Activated naive CD8-positive, alpha-beta T cell (primary cell): ENCODE data around the gene CHRNE.

ENCODE experiments used
- H3K27ac Mint-ChIP-seq: one replicate; pipeline ENCODE4 v1.8.0; 2021; ENCODE audit warnings: mixed read lengths
- H3K27me3 Mint-ChIP-seq: one replicate; pipeline ENCODE4 v1.8.0; 2021; ENCODE audit warnings: mixed read lengths
- H3K36me3 Mint-ChIP-seq: one replicate; pipeline ENCODE4 v1.8.0; 2021; ENCODE audit warnings: mixed read lengths
- H3K4me1 Mint-ChIP-seq: one replicate; pipeline ENCODE4 v1.8.0; 2021; ENCODE audit warnings: low read depth, mixed read lengths
- H3K4me3 Mint-ChIP-seq: one replicate; pipeline ENCODE4 v1.8.0; 2021; ENCODE audit warnings: mild to moderate bottlenecking, mixed read lengths
- H3K9me3 Mint-ChIP-seq: one replicate; pipeline ENCODE4 v1.8.0; 2021; ENCODE audit warnings: low read depth, mixed read lengths

CHRNE gene

DNA sequence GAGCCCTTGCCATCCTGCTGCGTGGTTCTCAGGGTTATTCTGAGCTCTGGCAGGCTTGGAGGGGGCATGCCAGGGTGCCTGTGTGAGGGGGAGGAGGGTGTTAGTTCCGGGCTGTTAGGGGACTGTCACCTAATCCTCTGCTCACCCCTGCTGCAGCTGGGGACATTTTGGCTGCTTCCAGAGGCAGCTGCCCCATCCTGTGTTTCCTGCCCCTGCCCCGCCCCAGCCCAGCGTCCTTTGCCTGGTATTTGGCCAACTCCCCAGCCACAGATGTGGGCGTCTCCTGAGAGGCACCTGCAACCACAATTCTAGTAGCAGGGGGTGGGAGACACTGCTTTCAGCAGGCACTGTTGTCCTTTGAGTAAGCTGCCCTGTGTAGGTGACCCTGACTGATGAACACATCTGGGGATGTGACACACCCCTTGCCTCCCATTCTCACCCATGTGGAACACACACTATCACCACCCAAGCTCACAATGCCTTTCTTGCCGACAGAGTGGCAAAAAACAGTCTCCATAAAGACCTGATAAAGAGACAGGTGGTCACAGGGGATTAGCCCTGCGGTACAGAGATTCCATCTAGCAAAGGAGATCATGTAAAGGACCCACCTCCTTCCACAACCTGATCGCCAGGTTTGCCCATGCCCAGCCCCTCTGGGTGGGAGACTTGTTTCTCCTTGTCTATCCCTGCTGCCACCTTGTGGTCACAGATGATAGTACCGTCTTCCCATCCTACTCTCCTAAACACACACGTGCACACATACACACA is at the start of gene CHRNE:
Gene CHRNE (minus strand): TSS at position 48 of the 768 bp plus-strand sequence. CDS start 35 bp downstream, at position 13.
- Mint-ChIP-seq H3K27ac (peak within 1 kb of the TSS; percentile 24), H3K9me3 (no peaks in the 10 kb centered on the region), H3K27me3 (no peaks in the 10 kb centered on the region), H3K36me3 (no peaks in the 10 kb centered on the region), H3K4me3 (peak within 1 kb of the TSS; percentile 68), H3K4me1 (peaks cover 34% of the 10 kb centered on the region)

DNA sequence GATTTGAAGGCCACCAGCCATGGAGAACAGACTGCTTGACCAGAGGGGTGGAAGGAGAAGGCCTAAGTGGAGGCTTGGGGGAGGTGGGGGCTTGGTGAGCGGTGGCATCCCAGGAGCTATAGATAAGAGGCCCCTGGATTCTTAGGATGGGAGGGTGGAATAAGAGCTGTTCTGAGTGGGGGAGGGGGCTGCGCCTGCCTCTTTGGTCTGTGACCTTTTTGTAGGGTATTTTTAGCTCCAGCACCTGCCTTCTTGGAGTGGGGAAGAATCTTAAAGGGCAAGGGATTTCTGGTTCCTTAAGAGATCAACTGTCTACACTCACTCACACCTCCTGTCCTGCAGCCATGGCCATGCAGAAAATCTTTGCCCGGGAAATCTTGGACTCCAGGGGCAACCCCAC is 48.6 kb upstream of the CHRNE start:
- Mint-ChIP-seq H3K4me1 (peaks cover 14% of the 10 kb centered on the region), H3K27ac (peak overlapping the region; percentile 97), H3K27me3 (no peaks in the 10 kb centered on the region), H3K4me3 (peak overlapping the region; percentile 88), H3K9me3 (no peaks in the 10 kb centered on the region), H3K36me3 (peaks cover 5% of the 10 kb centered on the region)

DNA sequence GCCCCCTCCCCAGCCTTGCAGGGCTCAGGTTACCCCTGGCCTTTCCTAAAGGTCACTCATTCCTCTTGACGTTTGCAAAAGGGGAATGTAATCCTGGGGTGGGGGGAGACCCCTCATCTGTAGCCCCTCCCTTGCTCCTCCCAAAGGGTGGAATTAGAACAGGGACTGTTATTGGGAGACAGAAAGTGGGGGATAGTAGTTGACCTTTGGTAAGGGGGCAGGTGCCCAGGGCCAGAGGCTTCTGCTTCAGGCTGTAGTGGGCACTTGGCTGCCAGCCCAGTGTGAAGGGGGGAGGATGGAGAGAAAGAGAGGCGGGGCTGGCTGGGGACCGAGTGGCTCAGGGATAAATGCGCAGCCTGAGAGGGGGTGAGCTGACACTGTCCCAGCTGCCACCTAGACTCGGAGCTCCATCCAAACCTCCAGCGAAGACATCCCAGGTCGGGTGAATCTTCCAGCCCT is 47.9 kb upstream of the CHRNE start, which contains the start of gene ENO3:
Gene ENO3 (plus strand): TSS at position 374 of the 459 bp plus-strand sequence. CDS start 711 bp downstream, outside the sequence.
- H3K27me3 Mint-ChIP-seq: no peaks in the 10 kb centered on the region
- peak within 1 kb of the TSS; percentile 88 for H3K4me3 Mint-ChIP-seq
- peaks cover 11% of the 10 kb centered on the region for H3K4me1 Mint-ChIP-seq
- H3K36me3 Mint-ChIP-seq: peaks cover 8% of the 10 kb centered on the region
- H3K27ac Mint-ChIP-seq: peak within 1 kb of the TSS; percentile 97
- H3K9me3 Mint-ChIP-seq: no peaks in the 10 kb centered on the region

DNA sequence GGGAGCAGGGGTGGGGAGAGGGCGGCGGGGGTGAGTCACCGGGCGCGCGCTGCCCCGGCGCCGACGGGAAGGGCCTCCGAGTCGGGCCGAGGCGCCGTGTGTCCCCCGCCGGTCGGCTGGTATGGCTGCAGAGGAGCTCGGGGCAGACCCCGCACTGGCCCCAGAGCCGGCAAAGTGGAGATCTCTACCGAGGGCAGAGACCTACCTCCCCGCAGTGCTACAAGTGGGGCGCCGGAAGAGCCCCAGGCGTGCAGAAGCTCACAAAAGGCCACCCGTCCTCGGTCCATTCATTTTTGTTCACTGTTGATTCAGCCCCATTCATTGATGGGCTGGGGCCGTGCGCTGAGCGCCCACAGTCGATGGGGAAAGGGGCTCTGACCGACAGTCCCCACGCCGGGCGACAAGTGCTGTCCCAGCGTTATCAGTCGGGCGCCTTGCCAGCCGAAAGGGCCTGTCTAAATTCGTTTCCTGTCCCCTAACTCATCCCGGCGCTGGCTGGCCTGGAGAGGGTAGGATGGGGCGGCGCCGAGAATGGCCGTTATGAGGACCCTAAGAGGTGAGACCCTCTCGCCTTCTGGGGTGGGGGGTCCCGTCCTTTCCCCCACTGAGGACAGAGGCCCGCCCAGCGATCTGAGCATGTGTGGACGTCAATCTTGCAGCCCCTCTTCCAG is 47.3 kb upstream of the CHRNE start:
- no peaks in the 10 kb centered on the region for H3K9me3 Mint-ChIP-seq
- H3K27ac Mint-ChIP-seq: peak overlapping the region; percentile 97
- peaks cover 13% of the 10 kb centered on the region for H3K36me3 Mint-ChIP-seq
- no peaks in the 10 kb centered on the region for H3K27me3 Mint-ChIP-seq
- peaks cover 16% of the 10 kb centered on the region for H3K4me1 Mint-ChIP-seq
- H3K4me3 Mint-ChIP-seq: peak overlapping the region; percentile 88

DNA sequence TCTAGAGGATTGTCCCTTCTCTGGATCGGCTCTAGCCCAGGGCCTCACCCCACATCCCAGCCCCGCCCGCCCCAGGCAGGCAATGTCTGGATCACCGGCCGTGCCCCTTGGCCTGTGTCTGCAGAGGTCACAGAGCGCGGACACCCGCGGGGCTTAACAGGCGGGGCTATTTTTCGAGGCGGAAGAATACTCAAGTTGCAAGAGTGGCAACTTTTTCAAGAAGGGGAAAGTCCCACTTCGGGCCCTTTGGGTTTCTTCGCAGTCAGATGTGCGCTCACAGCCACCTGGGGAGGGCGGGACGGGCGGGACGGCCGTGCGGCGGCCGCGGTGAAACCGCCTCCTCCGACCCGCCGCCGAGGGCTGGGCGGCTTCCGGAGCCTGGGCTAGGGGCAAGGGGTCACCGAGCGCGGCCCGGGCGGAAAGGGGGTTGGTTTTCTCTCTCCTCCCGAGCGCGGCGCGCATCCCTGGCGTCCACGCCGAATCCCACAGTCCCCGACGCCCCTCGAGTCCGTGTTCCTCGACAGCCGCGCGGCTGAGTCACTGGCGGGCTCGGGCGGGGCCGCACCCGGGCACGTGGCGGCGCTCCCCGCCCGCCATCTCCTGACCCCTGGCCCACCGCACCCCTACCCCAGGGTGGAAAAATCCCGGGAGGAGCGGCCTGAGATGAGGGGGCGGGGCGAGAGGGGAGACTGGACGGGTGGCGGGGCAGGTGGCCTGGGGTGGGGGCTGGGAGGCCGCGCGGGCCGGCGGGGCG is 46.6 kb upstream of the CHRNE start:
- Mint-ChIP-seq H3K9me3 (no peaks in the 10 kb centered on the region), H3K4me1 (peaks cover 24% of the 10 kb centered on the region), H3K4me3 (peak overlapping the region; percentile 97), H3K27me3 (no peaks in the 10 kb centered on the region), H3K27ac (peak overlapping the region; percentile 88), H3K36me3 (peaks cover 15% of the 10 kb centered on the region)

DNA sequence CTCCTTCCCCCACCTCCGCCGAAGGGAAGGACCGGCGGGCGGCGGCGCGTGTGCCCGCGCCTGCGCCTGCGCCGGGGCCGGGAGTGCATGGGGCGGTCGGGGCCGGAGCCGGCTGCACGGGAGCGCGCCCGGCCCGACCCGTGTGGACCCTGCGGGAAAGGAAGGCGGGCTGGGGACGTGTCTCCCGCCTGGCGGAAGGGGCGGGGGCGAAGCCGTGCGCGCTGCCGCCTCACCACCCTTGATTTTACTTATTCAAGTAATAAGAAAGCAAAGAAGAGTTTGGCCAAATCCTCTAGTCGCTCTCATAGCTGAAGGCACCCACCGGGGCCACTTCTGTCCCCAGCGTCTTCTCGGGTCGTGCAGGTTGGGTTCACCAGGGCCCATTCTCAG is 46.0 kb upstream of the CHRNE start:
- H3K27me3 Mint-ChIP-seq: no peaks in the 10 kb centered on the region
- H3K27ac Mint-ChIP-seq: peak overlapping the region; percentile 100
- no peaks in the 10 kb centered on the region for H3K9me3 Mint-ChIP-seq
- H3K4me3 Mint-ChIP-seq: peak overlapping the region; percentile 97
- H3K4me1 Mint-ChIP-seq: peaks cover 29% of the 10 kb centered on the region
- peaks cover 15% of the 10 kb centered on the region for H3K36me3 Mint-ChIP-seq

DNA sequence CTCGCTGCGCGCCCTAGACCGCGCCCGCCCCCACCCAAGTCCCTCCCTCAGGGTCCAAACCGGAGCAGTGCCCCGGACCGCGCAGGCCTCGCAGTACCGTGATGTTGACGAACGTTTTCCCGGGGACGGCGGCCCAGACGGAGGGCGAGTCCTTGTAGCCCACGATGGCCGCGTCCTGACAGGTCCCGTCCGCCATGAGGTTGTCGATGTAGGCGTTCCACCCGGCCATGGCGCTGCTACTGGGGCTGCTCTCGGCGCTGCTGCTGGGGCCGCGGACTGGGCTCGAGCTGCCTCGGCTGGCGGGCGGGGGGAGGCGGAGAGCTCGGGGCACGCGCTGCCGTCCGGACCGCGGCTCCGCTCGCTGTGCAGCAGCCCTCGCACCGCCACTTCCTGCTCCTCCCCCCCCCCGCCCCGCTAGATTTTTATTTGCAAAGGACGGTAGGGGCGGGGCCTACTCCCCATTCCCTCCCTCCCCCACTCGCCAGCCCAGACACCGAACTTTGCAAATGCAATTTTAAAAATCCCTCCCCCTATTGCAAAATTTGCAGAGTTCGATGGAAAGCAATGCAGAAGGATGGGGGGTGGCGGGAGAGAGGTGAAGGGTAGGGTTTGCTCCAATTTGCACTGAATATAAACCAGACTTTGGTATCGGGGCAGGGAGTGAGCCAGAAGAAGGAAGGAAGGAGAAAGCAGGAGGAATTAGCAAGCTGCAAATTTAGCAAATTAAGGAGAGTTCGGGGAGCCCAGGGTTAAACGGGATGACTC is 45.5 kb upstream of the CHRNE start, which contains the start of gene PFN1:
Gene PFN1 (minus strand): TSS at position 365 of the 765 bp plus-strand sequence. CDS start 136 bp downstream, at position 229.
- Mint-ChIP-seq H3K4me1 (peaks cover 34% of the 10 kb centered on the region), H3K36me3 (peaks cover 15% of the 10 kb centered on the region), H3K27me3 (no peaks in the 10 kb centered on the region), H3K9me3 (no peaks in the 10 kb centered on the region), H3K27ac (peak within 1 kb of the TSS; percentile 100), H3K4me3 (peak within 1 kb of the TSS; percentile 97)

DNA sequence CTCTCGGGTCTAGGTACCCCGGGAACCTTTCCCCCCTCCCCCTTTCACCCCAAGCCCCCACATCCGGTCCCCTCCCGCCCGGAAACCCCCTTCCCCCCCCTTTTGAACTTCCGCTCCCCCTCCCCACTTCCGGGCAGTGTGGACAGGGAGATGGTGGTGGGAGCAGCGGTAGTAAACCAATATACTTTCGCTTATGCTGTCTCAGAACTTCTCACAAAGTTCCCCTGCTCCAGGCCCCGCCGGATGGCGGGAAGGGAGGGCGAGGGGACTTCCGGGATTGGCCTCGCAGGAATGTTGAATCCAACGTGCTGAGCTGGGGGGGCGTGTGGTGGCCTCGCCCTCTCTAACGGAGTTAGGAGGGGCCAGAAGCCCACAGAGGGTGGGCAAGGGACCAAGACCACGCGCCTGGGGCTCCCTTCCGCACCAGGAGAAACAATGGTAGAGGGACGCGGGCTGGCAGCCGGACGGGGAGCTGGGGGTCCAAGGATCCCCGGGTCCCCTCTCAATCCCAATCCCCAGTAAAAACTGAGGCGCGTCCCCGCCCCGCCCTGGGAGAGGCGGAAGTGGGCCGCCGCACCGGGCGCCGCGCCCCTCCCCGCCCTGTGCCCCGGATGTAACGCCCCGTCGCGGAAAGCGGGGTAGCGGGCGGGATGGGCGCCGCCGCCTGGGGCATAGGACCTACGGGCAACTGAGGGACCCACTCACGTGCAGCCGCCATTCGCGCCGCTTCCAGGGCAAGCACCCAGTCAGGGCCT is 44.7 kb upstream of the CHRNE start:
- Mint-ChIP-seq H3K27me3 (no peaks in the 10 kb centered on the region), H3K4me1 (peaks cover 41% of the 10 kb centered on the region), H3K36me3 (peaks cover 18% of the 10 kb centered on the region), H3K9me3 (no peaks in the 10 kb centered on the region), H3K4me3 (peak overlapping the region; percentile 97), H3K27ac (peak overlapping the region; percentile 96)

DNA sequence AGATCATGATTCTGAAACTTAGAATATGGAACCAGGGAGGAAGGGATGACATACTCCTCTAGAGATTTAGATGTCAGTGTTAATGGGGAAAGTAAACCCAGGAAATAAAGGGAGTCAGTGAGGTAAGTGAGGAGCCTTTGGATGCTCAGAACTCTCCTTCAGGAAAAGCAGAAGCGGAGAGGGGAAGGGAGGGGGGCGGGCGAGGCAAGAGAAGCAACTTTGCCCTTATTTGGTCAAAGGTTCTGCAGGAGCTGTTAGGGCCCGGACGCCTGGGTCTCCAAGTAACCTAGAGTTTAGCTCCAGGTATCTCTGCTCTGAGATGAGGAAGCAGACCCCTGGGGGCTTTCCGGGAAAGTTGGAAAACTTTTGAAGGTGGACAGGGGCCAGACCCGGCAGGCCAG is 44.1 kb upstream of the CHRNE start:
- H3K27me3 Mint-ChIP-seq: no peaks in the 10 kb centered on the region
- H3K27ac Mint-ChIP-seq: peak overlapping the region; percentile 89
- H3K9me3 Mint-ChIP-seq: no peaks in the 10 kb centered on the region
- H3K4me1 Mint-ChIP-seq: peaks cover 47% of the 10 kb centered on the region
- peaks cover 18% of the 10 kb centered on the region for H3K36me3 Mint-ChIP-seq
- H3K4me3 Mint-ChIP-seq: peak overlapping the region; percentile 97

DNA sequence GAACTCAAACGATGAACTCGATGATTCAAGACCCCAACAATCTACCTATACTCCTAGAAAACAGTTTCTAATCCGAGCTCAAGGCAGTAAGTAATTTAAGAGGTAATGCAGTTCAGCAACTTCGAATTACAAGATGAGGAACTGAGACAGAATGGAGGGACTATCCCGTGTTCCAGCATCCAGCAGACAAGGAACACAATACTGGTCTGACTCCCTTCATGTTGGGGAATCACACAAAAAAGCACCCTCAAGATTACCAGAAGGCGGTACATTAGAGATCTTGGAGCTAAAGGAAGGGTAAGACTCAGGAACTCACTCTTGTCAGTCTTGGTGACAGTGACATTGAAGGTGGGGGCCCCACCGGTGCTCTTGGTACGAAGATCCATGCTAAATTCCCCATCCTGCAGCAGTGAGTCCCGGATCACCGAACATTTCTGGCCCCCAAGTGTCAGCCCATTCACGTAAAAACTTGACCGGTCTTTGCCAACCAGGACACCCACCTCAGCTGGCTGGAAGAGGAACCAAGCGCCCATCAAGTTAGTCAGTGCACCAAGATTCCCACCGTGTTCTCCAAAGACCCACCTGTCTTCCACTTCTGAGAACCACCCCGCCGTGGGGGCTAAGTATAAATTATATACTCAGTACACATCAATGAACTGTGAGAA is 43.5 kb upstream of the CHRNE start:
- H3K4me1 Mint-ChIP-seq: peaks cover 52% of the 10 kb centered on the region
- peak overlapping the region; percentile 89 for H3K27ac Mint-ChIP-seq
- H3K36me3 Mint-ChIP-seq: peaks cover 22% of the 10 kb centered on the region
- no peaks in the 10 kb centered on the region for H3K27me3 Mint-ChIP-seq
- peak overlapping the region; percentile 97 for H3K4me3 Mint-ChIP-seq
- no peaks in the 10 kb centered on the region for H3K9me3 Mint-ChIP-seq

DNA sequence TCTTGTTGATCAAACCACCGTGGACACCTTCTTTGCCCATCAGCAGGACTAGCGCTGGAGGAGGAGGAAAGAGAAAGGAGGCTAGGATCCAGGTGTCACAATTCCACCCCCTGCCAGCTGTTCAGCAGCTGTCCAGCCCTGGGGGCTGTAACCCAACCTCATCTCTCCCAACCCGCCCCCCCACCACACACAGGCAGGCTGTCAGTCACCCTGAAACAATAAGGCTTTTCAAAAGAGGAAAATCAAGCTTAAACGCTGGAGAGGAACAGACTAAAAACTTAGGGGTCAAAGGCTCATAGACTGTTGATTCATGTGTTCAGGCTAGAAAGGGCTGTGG is 43.0 kb upstream of the CHRNE start:
- Mint-ChIP-seq H3K4me1 (peaks cover 53% of the 10 kb centered on the region), H3K9me3 (no peaks in the 10 kb centered on the region), H3K27ac (peak overlapping the region; percentile 99), H3K27me3 (no peaks in the 10 kb centered on the region), H3K4me3 (peak overlapping the region; percentile 97), H3K36me3 (peaks cover 22% of the 10 kb centered on the region)

DNA sequence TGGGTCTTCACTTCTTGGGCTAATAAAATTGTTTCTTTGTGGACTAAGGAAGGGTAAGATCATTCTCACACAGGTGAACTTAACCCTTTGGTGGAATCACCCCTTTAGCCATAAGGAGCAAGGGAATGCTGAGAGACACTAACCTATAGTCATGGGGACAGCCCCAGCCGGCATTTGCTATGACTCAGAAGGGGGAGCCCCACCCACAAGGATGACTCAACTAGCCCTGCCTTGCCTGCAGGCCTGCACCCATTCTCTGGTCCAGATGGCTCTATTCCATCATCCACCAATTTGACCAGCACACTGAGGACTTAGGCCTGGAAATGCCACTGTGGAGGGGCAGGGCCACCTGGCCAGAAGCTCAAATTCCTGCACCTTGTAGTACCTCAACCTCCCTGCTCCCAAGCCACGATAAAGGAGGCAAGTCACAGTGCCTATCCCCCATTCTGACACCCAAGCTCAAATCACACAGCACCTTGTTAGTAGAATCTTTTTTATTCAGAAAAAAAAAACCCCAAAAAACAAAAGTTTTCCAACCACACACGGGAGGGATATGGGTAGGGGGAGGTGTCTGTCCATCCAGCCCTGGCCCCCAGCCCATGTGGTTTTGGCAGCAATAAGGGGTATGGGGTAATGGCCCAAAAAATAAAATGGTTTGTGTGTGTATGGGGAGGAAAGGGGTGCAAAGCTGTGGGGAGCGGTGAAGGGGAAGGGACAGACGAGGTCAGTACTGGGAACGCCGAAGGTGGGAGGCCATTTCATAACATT is 42.5 kb upstream of the CHRNE start:
- Mint-ChIP-seq H3K9me3 (no peaks in the 10 kb centered on the region), H3K4me3 (peak overlapping the region; percentile 97), H3K27ac (peak overlapping the region; percentile 99), H3K36me3 (peaks cover 22% of the 10 kb centered on the region), H3K27me3 (no peaks in the 10 kb centered on the region), H3K4me1 (peaks cover 50% of the 10 kb centered on the region)
